Measurements from ENCODE around the gene SIMC1.
A peak's percentile ranks its signal among the peaks of the same experiment; 100 is the strongest.

SIMC1 gene

GRCh38 chr5:176387384-176387925, 149.2 kb downstream of the SIMC1 start:
- DNase-seq (ENCODE audit: extremely low read depth in 1 of 2, low read depth in 1 of 2): no peak

- no peak for DNase-seq (ENCODE audit: extremely low read depth in 1 of 2, low read depth in 1 of 2)
These were observed 149.8 kb downstream of the SIMC1 start for GRCh38 chr5:176388003-176388443.

GRCh38 chr5:176388444-176389134, 150.4 kb downstream of the SIMC1 start, which contains the start of the genes HIGD2A and NOP16:
Gene HIGD2A (plus strand): TSS chr5:176388751. CDS start chr5:176388820, 69 bp downstream.
Gene NOP16 (minus strand): TSS chr5:176388598. CDS start chr5:176388539, 59 bp downstream.
- peak; percentile 93 to 100 for DNase-seq (ENCODE audit: extremely low read depth in 1 of 2, low read depth in 1 of 2)

GRCh38 chr5:176389135-176390123, 151.2 kb downstream of the SIMC1 start:
- no peak for DNase-seq (ENCODE audit: extremely low read depth in 1 of 2, low read depth in 1 of 2)

- DNase-seq (ENCODE audit: extremely low read depth in 1 of 2, low read depth in 1 of 2): no peak
These were observed 153.3 kb downstream of the SIMC1 start for GRCh38 chr5:176391479-176391878.

GRCh38 chr5:176391999-176392398, 153.8 kb downstream of the SIMC1 start:
- DNase-seq (ENCODE audit: extremely low read depth in 1 of 2, low read depth in 1 of 2): no peak

GRCh38 chr5:176392526-176392925, 154.3 kb downstream of the SIMC1 start:
- no peak for DNase-seq (ENCODE audit: extremely low read depth in 1 of 2, low read depth in 1 of 2)

- no peak for DNase-seq (ENCODE audit: extremely low read depth in 1 of 2, low read depth in 1 of 2)
These were observed 155.9 kb downstream of the SIMC1 start for GRCh38 chr5:176394096-176394495.

- no peak for DNase-seq (ENCODE audit: extremely low read depth in 1 of 2, low read depth in 1 of 2)
These were observed 156.9 kb downstream of the SIMC1 start for GRCh38 chr5:176394881-176395675.

Data from stimulated activated CD8-positive, alpha-beta memory T cell treated with anti-CD3 and anti-CD28 coated beads, Interleukin-7, amount 100 ng/mL, for 48 hours (primary cell).